CD4-positive, CD25-positive, alpha-beta regulatory T cell (primary cell): ENCODE results near the gene DNAH1. TPM values are rescaled to one million over a fixed set of nuclear protein-coding genes. Genes with fewer than 3 reads are reported as not detected.

Source experiments
- ATAC-seq, 2 donors: fragments of 150-1000 bp; cut with Tn5 transposase; one replicate each; pipeline ENCODE4 v1.10.0; 2021; ENCODE audit warnings: low read depth in 2 of 2, moderate number of reproducible peaks in 2 of 2, moderate library complexity in 1 of 2
- DNase-seq, 3 donors: peaks; one replicate each; pipeline versions ENCODE4 v3.0.0 to v3.0.0-alpha.2; 2012 to 2022; ENCODE audit warnings: mixed read lengths in 1 of 3
- H3K27ac ChIP-seq: one replicate; pipeline ENCODE4 v1.7.0; 2013; ENCODE audit warnings: mild to moderate bottlenecking, low read length; ENCODE audit not compliant: insufficient read depth, poor library complexity, severe bottlenecking
- H3K27me3 ChIP-seq: one replicate; pipeline ENCODE4 v1.7.0; 2013; ENCODE audit warnings: low read length; ENCODE audit not compliant: control insufficient read depth, insufficient read depth
- H3K36me3 ChIP-seq: one replicate; pipeline ENCODE4 v1.7.0; 2013; ENCODE audit warnings: mild to moderate bottlenecking, low read length, moderate library complexity; ENCODE audit not compliant: control insufficient read depth, insufficient read depth
- H3K4me1 ChIP-seq: 2 replicates; pipeline ENCODE4 v1.7.0; 2013; ENCODE audit warnings: mild to moderate bottlenecking, low read length; ENCODE audit not compliant: insufficient read depth, control insufficient read depth, poor library complexity, severe bottlenecking
- H3K4me3 ChIP-seq: one replicate; pipeline ENCODE4 v1.7.0; 2013; ENCODE audit warnings: low read depth, mild to moderate bottlenecking, low read length, moderate library complexity
- H3K9me3 ChIP-seq, 2 experiments: 1 replicate in 1 of 2; 2 replicates in 1 of 2; pipeline ENCODE4 v1.7.0; 2013; ENCODE audit warnings: low read length in 2 of 2, mild to moderate bottlenecking in 1 of 2, moderate library complexity in 1 of 2; ENCODE audit not compliant: control insufficient read depth in 2 of 2
- H3K27ac Mint-ChIP-seq, 3 donors: one replicate each; pipeline ENCODE4 v1.8.0; 2020 to 2022; ENCODE audit warnings: mild to moderate bottlenecking in 3 of 3, mixed read lengths in 3 of 3, moderate library complexity in 2 of 3
- H3K27me3 Mint-ChIP-seq: one replicate; pipeline ENCODE4 v1.8.0; 2022; ENCODE audit warnings: mild to moderate bottlenecking, mixed read lengths
- H3K36me3 Mint-ChIP-seq: one replicate; pipeline ENCODE4 v1.8.0; 2020; ENCODE audit warnings: mixed read lengths
- H3K4me1 Mint-ChIP-seq, 4 donors: one replicate each; pipeline ENCODE4 v1.8.0; 2020 to 2022; ENCODE audit warnings: mixed read lengths in 4 of 4, mild to moderate bottlenecking in 1 of 4
- H3K4me3 Mint-ChIP-seq, 4 donors: one replicate each; pipeline ENCODE4 v1.8.0; 2020 to 2022; ENCODE audit warnings: mild to moderate bottlenecking in 4 of 4, mixed read lengths in 4 of 4, moderate library complexity in 3 of 4
- H3K9me3 Mint-ChIP-seq, 7 donors: one replicate each; pipeline ENCODE4 v1.8.0; 2020 to 2022; ENCODE audit warnings: mixed read lengths in 7 of 7, mild to moderate bottlenecking in 3 of 7, moderate library complexity in 2 of 7
- polyA plus RNA-seq, 4 donors: library from polyadenylated mRNA; unstranded; fragments of 300-500 nt; fragmentation: Illumina TruSeq; gene quantifications; one replicate each; pipeline ENCODE4 v1.2.3, GENCODE V29; 2021
- total RNA-seq: library from RNA; stranded (reverse); gene quantifications from one replicate; pipeline ENCODE4 v1.2.3, GENCODE V29; 2022

Gene DNAH1
- total and polyA plus RNA-seq, 5 donors from 2014 or later = 0.39 to 59.8 (median 0.67) TPM

- Histone ChIP-seq H3K27ac (no peak overlapping the region), H3K9me3 (no peaks in the 10 kb centered on the region), H3K4me3 (no peak overlapping the region), H3K36me3 (no peaks in the 10 kb centered on the region), H3K4me1 (peaks cover 40% of the 10 kb centered on the region), H3K27me3 (no peaks in the 10 kb centered on the region)
- Mint-ChIP-seq H3K9me3 (no peaks in the 10 kb centered on the region), H3K27me3 (no peaks in the 10 kb centered on the region), H3K36me3 (no peaks in the 10 kb centered on the region), H3K4me3 (no peak overlapping the region), H3K27ac (no peak overlapping the region), H3K4me1 (peaks cover 9 to 41% (median 22%) of the 10 kb centered on the region in 4 donors)
- DNase-seq (no peak), ATAC-seq (no peak)
These were observed 114.3 kb downstream of the DNAH1 start for GRCh38 chr3:52430416-52430810.

GRCh38 chr3:52431459-52432223 lies 115.5 kb downstream of the DNAH1 start:
- H3K27ac ChIP-seq = peak overlapping the region; percentile 72
- Mint-ChIP-seq H3K27me3 (no peaks in the 10 kb centered on the region), H3K27ac (peak overlapping the region; percentile 78 to 92 (median 84)), H3K36me3 (no peaks in the 10 kb centered on the region), H3K4me1 (peaks cover 9 to 41% (median 24%) of the 10 kb centered on the region in 4 donors), H3K9me3 (no peaks in the 10 kb centered on the region), H3K4me3 (peak overlapping the region; percentile 17 to 80 (median 71))
- ATAC-seq = no peak
- H3K27me3 ChIP-seq = no peaks in the 10 kb centered on the region
- no peak for DNase-seq
- H3K9me3 ChIP-seq = no peaks in the 10 kb centered on the region
- H3K4me3 ChIP-seq = no peak overlapping the region
- H3K36me3 ChIP-seq = no peaks in the 10 kb centered on the region
- H3K4me1 ChIP-seq = peaks cover 40% of the 10 kb centered on the region

- peak in 1 of 3 donors; percentile 40 for DNase-seq
- peak overlapping the region; percentile 78 to 92 (median 84) for H3K27ac Mint-ChIP-seq
These were observed 116.1 kb downstream of the DNAH1 start for GRCh38 chr3:52432225-52432624.

GRCh38 chr3:52432691-52433141 lies 116.6 kb downstream of the DNAH1 start:
- Histone ChIP-seq H3K4me1 (peaks cover 40% of the 10 kb centered on the region), H3K27ac (peak overlapping the region; percentile 72), H3K4me3 (peak overlapping the region; percentile 28), H3K9me3 (no peaks in the 10 kb centered on the region), H3K27me3 (no peaks in the 10 kb centered on the region), H3K36me3 (peaks cover 6% of the 10 kb centered on the region)
- H3K36me3 Mint-ChIP-seq = no peaks in the 10 kb centered on the region
- H3K4me1 Mint-ChIP-seq = peaks cover 9 to 41% (median 24%) of the 10 kb centered on the region in 4 donors
- no peaks in the 10 kb centered on the region for H3K27me3 Mint-ChIP-seq
- ATAC-seq (no peak), DNase-seq (no peak)
- H3K27ac Mint-ChIP-seq = peak overlapping the region; percentile 84 to 97 (median 92)
- H3K4me3 Mint-ChIP-seq = peak overlapping the region in 3 of 4 donors; percentile 7 to 76 (median 30)
- H3K9me3 Mint-ChIP-seq = no peaks in the 10 kb centered on the region

More at GRCh38 chr3:52432225-52432624, 116.1 kb downstream of the DNAH1 start:
- no peak for ATAC-seq
- Histone ChIP-seq H3K27ac (peak overlapping the region; percentile 72), H3K4me3 (no peak overlapping the region), H3K9me3 (no peaks in the 10 kb centered on the region), H3K4me1 (peaks cover 40% of the 10 kb centered on the region), H3K27me3 (no peaks in the 10 kb centered on the region), H3K36me3 (peaks cover 1% of the 10 kb centered on the region)
- Mint-ChIP-seq H3K9me3 (no peaks in the 10 kb centered on the region), H3K27me3 (no peaks in the 10 kb centered on the region), H3K36me3 (no peaks in the 10 kb centered on the region), H3K4me3 (peak overlapping the region; percentile 17 to 80 (median 71)), H3K4me1 (peaks cover 9 to 41% (median 24%) of the 10 kb centered on the region in 4 donors)

GRCh38 chr3:52433328-52433995 lies 117.3 kb downstream of the DNAH1 start:
- Mint-ChIP-seq H3K36me3 (no peaks in the 10 kb centered on the region), H3K27me3 (no peaks in the 10 kb centered on the region), H3K27ac (peak overlapping the region; percentile 84 to 97 (median 92)), H3K4me3 (peak overlapping the region; percentile 30 to 76 (median 61)), H3K4me1 (peaks cover 1 to 41% (median 23%) of the 10 kb centered on the region in 4 donors), H3K9me3 (no peaks in the 10 kb centered on the region)
- Histone ChIP-seq H3K36me3 (peaks cover 6% of the 10 kb centered on the region), H3K4me3 (peak overlapping the region; percentile 37), H3K9me3 (no peaks in the 10 kb centered on the region), H3K27ac (peak overlapping the region; percentile 72), H3K4me1 (peaks cover 40% of the 10 kb centered on the region), H3K27me3 (no peaks in the 10 kb centered on the region)
- ATAC-seq = peak; percentile 60 to 63
- DNase-seq = peak in 2 of 3 donors; percentile 37 to 72

GRCh38 chr3:52433996-52434479 lies 117.9 kb downstream of the DNAH1 start:
- Mint-ChIP-seq H3K27ac (peak overlapping the region; percentile 84 to 97 (median 92)), H3K36me3 (no peaks in the 10 kb centered on the region), H3K4me3 (peak overlapping the region in 3 of 4 donors; percentile 40 to 76 (median 49)), H3K4me1 (peaks cover 0 to 41% (median 23%) of the 10 kb centered on the region in 4 donors), H3K9me3 (no peaks in the 10 kb centered on the region), H3K27me3 (no peaks in the 10 kb centered on the region)
- H3K4me3 ChIP-seq = no peak overlapping the region
- H3K27ac ChIP-seq = peak overlapping the region; percentile 72
- no peaks in the 10 kb centered on the region for H3K27me3 ChIP-seq
- peaks cover 6% of the 10 kb centered on the region for H3K36me3 ChIP-seq
- DNase-seq (no peak), ATAC-seq (no peak)
- no peaks in the 10 kb centered on the region for H3K9me3 ChIP-seq
- H3K4me1 ChIP-seq = peaks cover 40% of the 10 kb centered on the region

- Mint-ChIP-seq H3K36me3 (no peaks in the 10 kb centered on the region), H3K4me3 (peak overlapping the region; percentile 40 to 76 (median 58)), H3K27me3 (no peaks in the 10 kb centered on the region), H3K9me3 (no peaks in the 10 kb centered on the region), H3K27ac (peak overlapping the region; percentile 29 to 95 (median 84)), H3K4me1 (peaks cover 0 to 39% (median 22%) of the 10 kb centered on the region in 4 donors)
- Histone ChIP-seq H3K27me3 (no peaks in the 10 kb centered on the region), H3K27ac (peak overlapping the region; percentile 72), H3K36me3 (peaks cover 6% of the 10 kb centered on the region), H3K4me3 (no peak overlapping the region), H3K4me1 (peaks cover 40% of the 10 kb centered on the region), H3K9me3 (no peaks in the 10 kb centered on the region)
- ATAC-seq (no peak), DNase-seq (no peak)
These were observed 118.5 kb downstream of the DNAH1 start for GRCh38 chr3:52434491-52435115.
